RWPE1 (cell line): ENCODE data around the gene RETREG1.
"Not testable (repeated sequence)": the region's sequence is repeated elsewhere in the genome, so short reads cannot be mapped to it uniquely, and the experiment has no call there.

Source experiments
- CTCF ChIA-PET: fragments of 350-600 bp; sonication (Branson Sonifier 250); formaldehyde crosslinking; extraction: SDS; loops from one replicate; lab custom pipeline; 2021; lab: Yijun Ruan, JAX
- POLR2A ChIA-PET: fragments of 400-600 bp; formaldehyde crosslinking; extraction: SDS; loops from one replicate; lab custom pipeline; 2020; ENCODE audit warnings: antibody characterized with exemption; ENCODE audit not compliant: low non-redundant PET; lab: Yijun Ruan, JAX
- DNase-seq: peaks from one replicate; pipeline ENCODE4 v3.0.0; 2012; ENCODE audit warnings: low spot score
- H3K27ac ChIP-seq: fragments of 450-650 bp; 2 replicates; pipeline ENCODE4 v1.5.1; 2017
- TF ChIP-seq, protein P1 (sequence below): fragments of 450-650 bp; conservative IDR thresholded peaks from 2 replicates; pipeline ENCODE4 v1.5.1; 2017; ENCODE audit warnings: low read depth, mild to moderate bottlenecking

RETREG1 gene

DNA sequence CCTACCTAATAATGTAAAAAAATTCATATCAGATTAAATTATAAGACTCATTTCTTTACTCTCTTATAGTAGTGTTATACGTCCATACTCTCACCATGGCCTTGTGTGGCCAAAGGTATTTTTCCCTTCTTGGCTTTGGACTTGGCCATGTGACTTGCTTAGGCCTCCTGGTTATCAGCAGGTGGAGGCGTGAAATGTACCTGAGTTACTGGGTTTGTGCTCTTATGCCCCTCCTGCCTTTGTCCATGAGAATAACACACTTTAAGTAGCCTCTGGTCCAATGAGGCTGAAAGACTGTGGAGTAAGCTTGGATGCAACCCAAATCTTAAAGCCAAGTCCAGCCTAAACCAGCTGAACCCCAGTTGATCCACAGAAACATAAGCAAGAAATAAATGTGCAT is 68.7 kb downstream of the RETREG1 start:
- TF ChIP-seq, protein P1, sequence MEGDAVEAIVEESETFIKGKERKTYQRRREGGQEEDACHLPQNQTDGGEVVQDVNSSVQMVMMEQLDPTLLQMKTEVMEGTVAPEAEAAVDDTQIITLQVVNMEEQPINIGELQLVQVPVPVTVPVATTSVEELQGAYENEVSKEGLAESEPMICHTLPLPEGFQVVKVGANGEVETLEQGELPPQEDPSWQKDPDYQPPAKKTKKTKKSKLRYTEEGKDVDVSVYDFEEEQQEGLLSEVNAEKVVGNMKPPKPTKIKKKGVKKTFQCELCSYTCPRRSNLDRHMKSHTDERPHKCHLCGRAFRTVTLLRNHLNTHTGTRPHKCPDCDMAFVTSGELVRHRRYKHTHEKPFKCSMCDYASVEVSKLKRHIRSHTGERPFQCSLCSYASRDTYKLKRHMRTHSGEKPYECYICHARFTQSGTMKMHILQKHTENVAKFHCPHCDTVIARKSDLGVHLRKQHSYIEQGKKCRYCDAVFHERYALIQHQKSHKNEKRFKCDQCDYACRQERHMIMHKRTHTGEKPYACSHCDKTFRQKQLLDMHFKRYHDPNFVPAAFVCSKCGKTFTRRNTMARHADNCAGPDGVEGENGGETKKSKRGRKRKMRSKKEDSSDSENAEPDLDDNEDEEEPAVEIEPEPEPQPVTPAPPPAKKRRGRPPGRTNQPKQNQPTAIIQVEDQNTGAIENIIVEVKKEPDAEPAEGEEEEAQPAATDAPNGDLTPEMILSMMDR, result no peak
- H3K27ac ChIP-seq, result no peak overlapping the region
- ChIA-PET POLR2A (no interaction called here), CTCF (interaction anchor here (0.6 to 3.1 kb wide), 2 partner anchors 27 to 58 kb away, joined by 3 to 14 read pairs; no protein-coding TSS in a partner anchor)
- DNase-seq, result no peak

DNA sequence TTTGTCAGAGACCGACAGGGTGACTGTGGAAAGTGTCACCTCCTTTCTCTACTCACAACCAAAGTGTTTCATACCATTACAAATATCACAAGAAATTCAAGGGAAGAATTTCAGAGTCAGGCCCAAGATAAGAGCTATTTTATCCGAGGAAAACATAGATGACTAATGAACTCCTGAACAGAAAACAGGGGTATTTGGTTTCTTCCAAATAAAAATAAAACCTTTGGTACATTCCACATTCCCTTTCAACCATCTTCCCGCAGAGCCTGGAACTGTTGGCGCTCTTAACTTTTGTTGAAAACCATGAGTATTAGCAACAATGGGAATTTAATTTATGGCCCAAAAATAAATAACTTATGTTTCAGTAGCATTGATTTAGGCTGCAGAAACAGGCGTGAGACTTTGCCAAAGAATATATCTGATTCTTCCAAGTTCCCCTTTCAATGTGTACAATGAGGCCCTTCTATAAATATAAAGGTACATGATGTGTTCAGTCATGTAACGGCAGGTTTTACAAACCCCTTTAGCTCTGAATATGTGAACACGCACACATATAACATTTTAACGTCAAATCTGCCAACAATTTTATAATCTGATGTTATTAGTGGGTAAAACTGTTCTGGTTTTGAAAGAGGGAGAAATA is 69.5 kb downstream of the RETREG1 start:
- TF ChIP-seq, protein P1, result no peak
- CTCF ChIA-PET, result no interaction called here
- H3K27ac ChIP-seq, result no peak overlapping the region

DNA sequence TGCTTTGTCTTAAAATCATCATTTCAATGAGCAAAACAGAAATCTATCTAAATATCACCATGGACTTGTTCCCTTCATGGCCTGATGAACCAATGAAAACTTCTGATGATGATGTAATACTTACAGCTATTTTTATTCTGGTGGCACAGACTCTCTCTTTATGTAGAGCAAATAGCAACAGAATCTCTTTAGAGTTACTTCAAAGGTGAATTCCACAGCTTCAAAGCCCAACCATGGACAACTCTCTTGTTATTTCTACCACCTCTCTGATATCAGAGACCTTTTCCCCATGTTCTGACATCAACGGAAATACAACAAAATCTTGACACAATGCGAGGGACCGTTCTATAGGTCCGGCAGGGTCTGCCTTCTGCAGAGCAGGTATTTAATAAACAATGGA is 70.1 kb downstream of the RETREG1 start:
- TF ChIP-seq, protein P1, result no peak
- no peak overlapping the region for H3K27ac ChIP-seq
- ChIA-PET CTCF (no interaction called here), POLR2A (no interaction called here)
- DNase-seq, result no peak

More for the DNA sequence above, 69.5 kb downstream of the RETREG1 start:
- POLR2A ChIA-PET, result no interaction called here
- no peak for DNase-seq

DNA sequence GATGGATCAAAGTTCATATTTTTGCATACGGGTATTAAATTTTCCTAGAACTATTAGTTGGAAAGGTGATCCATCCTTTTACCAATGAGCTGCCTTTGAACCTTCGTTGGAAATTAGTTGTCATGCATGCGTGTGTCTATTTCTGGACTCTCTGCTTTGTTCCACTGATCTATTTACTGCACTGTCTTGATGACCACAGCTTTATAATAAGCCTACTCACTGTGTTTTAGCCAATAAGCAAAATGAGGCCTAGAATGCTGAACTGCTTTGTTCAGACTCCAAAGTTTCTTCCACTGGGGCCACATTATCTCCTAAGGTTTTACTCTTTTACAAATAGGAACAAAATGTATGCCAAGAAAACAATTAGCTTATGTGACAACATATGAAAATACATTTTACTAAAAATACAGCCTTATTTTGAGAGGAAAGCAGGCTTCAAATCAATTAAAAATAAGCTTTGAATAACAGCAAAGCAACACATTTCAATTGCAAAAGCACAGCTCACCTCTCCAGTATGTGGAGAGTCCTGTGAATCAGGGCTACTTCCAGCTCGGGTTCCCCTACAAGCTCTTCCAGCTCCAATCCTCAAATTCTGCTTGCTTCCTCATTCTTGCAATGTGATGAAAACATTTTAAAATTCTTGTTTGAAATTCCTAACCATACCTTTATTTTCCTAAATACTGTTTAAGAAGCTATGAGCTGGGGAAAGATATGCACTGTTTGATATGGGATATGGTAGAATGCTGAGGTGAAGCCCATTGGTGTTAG is 72.0 kb downstream of the RETREG1 start:
- TF ChIP-seq, protein P1, result no peak
- no peak overlapping the region for H3K27ac ChIP-seq
- DNase-seq, result no peak
- POLR2A ChIA-PET, result no interaction called here
- CTCF ChIA-PET, result interaction anchor here (0.6 to 1.0 kb wide), 3 partner anchors 8 to 620 kb away, joined by 3 read pairs; no protein-coding TSS in a partner anchor

DNA sequence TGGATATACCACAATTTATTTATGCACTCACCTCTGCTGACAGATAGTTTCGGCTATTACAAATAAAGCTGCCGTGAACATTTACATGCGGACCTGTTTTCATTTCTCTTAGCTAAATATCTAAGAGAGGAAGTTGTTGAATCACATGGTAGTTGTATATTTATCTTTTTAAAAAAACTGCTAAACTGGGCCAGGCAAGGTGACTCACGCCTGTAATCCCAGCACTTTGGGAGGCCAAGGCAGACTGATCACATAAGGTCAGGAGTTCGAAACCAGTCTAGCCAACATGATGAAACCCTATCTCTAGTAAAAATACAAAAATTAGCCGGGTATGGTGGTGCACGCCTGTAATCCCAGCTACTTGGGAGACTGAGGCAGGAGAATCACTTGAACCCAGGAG is 73.6 kb downstream of the RETREG1 start:
- POLR2A ChIA-PET, CTCF ChIA-PET, H3K27ac ChIP-seq, DNase-seq: not testable (repeated sequence)

DNA sequence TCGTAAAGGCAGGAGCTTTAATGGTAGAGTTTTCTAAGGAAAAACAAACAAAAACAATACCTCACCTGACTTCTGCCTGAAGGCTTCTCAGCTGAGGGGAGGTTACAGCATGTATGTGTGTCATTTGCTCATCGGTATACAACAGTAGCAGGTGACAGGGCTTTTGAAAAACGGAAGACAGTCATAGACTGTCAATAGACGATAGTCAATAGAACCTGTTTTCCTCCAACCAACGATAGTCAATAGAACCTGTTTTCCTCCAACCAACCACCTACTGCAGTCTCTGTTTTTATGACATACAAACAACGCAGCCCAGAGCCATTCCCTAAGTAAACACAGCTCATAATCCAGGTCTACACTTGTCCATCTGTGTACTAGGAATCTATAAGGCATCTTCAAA is 74.6 kb downstream of the RETREG1 start:
- DNase-seq, result no peak
- H3K27ac ChIP-seq, result no peak overlapping the region
- POLR2A ChIA-PET, result no interaction called here
- TF ChIP-seq, protein P1, result no peak
- CTCF ChIA-PET, result no interaction called here

DNA sequence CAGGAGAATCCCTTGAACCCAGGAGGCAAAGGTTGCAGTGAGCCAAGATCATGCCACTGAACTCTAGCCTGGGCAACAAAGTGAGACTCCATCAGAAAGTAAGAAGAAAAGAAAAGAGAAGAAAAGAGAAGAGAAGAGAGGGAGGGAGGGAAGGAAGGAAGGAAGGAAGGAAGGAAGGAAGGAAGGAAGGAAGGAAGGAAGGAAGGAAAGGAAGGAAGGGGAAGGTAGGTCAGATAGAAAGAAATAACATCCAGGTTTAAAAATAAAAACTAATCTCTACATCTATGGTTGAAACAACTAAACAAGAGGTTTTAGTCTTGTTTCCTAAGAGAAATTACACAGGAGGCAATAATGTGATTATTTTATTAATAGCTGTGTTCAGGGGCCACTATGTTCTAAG is 75.2 kb downstream of the RETREG1 start:
- DNase-seq, H3K27ac ChIP-seq, POLR2A ChIA-PET: not testable (repeated sequence)
- CTCF ChIA-PET, result interaction anchor here (0.5 kb wide), 1 partner anchor 157 kb away, joined by 3 read pairs; no protein-coding TSS in a partner anchor
